Heart left ventricle (tissue), 13 donors: ENCODE results near the gene SAMM50.

ENCODE experiments used
- POLR2A ChIP-seq, 2 donors: fragments of 450-650 bp; IDR thresholded peaks; one replicate each; pipeline ENCODE4 v1.6.1; 2017; ENCODE audit warnings: antibody characterized with exemption in 2 of 2, mild to moderate bottlenecking in 2 of 2, moderate library complexity in 2 of 2
- TF ChIP-seq, protein P1 (sequence below), 12 donors: fragments of 200-600 bp; sonication (generic) in 4 of 12; IDR thresholded peaks; one replicate each; pipeline versions ENCODE4 v1.5.0 to v1.8.0; 2018 to 2022; ENCODE audit warnings: antibody characterized with exemption in 12 of 12, mild to moderate bottlenecking in 5 of 12
- donor health status: ischemic (EF 13 %, LVEDD 7.1; RV severe dilation, severe dysfunction).
- donor health status: DM: no; HTN: yes; CAD: no.
- donor health status: DM: no; HTN: no; CAD: no.
- donor health status: ischemic (EF 25% LVEDD 6.9; RV normal size, moderate dysfunction).
- donor health status: ischemic (EF 25% LVEDD 5.7; RV mildly dilated, moderate dysfunction).
- donor health status: ischemic (EF 35%, LVEDD 5.7; RV mildly dilated, moderate dysfunction).
- donor health status: nonischemic (EF 11% LVEDD 7.7; RV severe dilation, severe dysfunction).
- donor health status: DM: yes; HTN: yes; CAD: no.
- donor health status: PGD.
- donor health status: ischemic (EF 29% LVEDD 5.4; RV normal size, mild dysfunction).
- donor health status: nonischemic (EF 23%, LVEDD 6.1; RV moderate dilation, normal function).

DNA sequence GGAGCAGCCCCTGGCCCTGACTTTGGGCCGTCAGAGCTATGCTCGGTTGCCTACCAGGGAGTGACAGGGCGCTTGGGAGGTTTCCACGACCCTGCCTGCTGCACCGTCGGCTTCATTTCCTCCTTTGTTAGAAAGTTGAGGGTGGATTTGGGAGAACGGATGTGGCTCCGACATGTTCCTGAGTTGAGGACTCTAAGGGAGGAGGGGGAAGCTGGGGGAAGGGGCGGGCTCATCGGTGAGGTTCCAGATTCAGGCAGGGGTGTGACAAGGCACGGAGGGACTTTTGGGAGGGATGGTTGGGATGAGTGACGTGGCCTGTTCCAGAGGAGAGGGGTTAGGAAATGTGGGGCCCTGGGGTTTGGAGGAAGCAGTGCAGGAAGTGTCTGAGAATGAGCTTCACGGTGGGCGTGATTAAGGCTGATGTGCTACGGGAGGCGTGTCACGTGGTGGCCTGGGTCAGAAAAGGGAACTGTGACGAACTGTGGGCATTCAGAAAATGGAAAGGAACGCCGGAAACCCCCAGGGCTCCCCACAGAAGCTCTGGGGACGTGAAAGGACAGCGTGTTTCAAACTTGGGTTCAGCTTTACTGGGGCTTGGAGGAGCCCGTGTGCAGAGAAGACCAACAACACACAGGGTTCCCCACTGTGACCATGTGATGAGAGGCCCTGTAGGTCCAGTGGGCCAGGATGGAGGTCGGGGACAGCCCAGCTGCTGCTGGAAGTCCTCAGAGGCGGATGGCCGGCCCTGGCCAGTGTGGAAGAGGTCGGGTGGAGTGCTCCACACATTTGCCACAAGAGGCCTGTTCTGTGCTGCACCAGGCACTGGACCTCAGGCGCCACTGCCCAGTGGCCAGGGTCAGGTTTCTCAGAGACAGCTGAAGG is 71.6 kb downstream of the SAMM50 start:
- TF ChIP-seq, protein P1, sequence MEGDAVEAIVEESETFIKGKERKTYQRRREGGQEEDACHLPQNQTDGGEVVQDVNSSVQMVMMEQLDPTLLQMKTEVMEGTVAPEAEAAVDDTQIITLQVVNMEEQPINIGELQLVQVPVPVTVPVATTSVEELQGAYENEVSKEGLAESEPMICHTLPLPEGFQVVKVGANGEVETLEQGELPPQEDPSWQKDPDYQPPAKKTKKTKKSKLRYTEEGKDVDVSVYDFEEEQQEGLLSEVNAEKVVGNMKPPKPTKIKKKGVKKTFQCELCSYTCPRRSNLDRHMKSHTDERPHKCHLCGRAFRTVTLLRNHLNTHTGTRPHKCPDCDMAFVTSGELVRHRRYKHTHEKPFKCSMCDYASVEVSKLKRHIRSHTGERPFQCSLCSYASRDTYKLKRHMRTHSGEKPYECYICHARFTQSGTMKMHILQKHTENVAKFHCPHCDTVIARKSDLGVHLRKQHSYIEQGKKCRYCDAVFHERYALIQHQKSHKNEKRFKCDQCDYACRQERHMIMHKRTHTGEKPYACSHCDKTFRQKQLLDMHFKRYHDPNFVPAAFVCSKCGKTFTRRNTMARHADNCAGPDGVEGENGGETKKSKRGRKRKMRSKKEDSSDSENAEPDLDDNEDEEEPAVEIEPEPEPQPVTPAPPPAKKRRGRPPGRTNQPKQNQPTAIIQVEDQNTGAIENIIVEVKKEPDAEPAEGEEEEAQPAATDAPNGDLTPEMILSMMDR (IDR thresholded peaks at IDR 0.05), result no peak
- TF ChIP-seq POLR2A (IDR thresholded peaks at IDR 0.05), result no peak
